GM21737 (cell line): ENCODE data around the gene MYO3B.
"Not testable (repeated sequence)": the region's sequence is repeated elsewhere in the genome, so short reads cannot be mapped to it uniquely, and the experiment has no call there.

Experiments used
- ATAC-seq: cut with Tn5 transposase; IDR thresholded peaks from one replicate; pipeline ENCODE4 v1.9.1; 2021; ENCODE audit warnings: mild to moderate bottlenecking, moderate library complexity; ENCODE audit not compliant: unreplicated experiment

MYO3B gene

DNA sequence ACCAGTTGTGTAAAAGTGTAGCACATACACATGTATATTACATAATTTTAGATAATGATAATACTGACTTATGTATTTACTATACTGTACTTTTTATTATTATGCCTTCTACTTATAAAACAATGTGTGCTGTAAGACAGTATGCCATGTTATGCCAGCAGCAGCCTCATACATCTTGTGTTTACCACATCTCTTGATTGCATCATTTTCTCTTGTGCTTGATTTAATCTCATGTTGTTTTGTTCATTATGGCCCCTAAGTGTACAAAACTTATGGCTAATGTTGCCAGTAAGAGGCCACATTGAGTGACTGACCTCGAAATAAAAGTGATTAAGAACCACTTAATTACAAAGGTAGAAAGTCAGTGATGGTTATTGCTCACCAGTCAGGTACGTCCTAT is 409.2 kb downstream of the MYO3B start:
- ATAC-seq: no peak

- no peak for ATAC-seq
These were observed 410.0 kb downstream of the MYO3B start for GRCh38 chr2:170587922-170588321.

GRCh38 chr2:170588729-170589128 is 410.8 kb downstream of the MYO3B start:
- no peak for ATAC-seq

DNA sequence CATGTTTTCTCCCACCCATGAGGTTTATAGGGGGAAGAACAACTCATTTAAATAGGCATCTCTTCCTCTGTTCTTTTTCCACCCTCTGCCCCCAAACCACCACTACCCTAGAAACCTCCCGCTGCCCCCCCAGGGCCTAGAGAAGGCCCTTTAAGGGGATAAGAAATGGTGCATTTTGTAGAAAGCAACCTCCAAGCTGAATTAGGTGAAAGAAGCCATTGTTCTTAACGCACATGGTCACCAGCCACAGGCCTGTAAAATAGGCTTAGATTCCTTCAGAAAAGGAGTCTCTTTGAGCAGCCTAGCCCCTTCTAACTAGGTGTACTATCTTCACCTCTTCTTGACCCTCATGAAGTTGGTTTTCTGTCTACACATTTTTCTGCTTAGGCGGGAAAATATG is 418.6 kb downstream of the MYO3B start:
- no peak for ATAC-seq

DNA sequence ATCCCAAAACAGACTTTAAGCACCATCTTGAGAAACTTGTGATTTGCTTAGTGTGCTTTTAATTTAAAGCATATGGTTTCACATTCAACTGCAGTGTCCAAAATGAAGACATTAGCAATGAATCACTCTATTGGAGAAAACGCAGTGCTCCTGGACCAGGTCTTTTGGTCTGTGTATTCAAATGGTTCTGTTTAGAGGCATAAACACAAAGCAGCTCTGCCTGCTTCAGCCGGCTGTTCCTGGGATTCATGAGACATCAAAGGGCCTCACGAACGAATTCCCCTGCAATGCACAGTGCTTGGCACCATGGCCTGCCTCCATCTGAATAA is 420.1 kb downstream of the MYO3B start:
- ATAC-seq: no peak

DNA sequence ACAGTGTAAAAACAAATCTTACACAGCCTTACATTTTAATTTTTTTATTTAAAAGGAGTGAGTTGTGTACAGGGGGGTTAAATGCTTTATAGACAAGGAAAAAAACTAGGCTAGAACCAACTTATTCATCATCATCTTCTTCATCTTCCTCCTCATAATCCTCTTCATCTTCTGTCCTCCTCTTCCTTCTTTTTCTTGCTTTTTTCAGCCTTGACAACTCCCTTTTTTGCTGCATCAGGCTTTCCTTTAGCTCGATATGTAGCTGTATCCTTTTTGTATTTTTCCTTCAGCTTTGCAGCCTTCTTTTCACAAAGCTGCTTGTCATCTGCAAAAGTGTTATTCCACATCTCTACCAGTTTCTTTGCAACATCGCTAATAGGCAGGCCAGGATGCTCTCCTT is 423.5 kb downstream of the MYO3B start:
- no peak for ATAC-seq

GRCh38 chr2:170605862-170606261 is 427.9 kb downstream of the MYO3B start:
- ATAC-seq: no peak

- no peak for ATAC-seq
These were observed 429.2 kb downstream of the MYO3B start for GRCh38 chr2:170607171-170607570.

DNA sequence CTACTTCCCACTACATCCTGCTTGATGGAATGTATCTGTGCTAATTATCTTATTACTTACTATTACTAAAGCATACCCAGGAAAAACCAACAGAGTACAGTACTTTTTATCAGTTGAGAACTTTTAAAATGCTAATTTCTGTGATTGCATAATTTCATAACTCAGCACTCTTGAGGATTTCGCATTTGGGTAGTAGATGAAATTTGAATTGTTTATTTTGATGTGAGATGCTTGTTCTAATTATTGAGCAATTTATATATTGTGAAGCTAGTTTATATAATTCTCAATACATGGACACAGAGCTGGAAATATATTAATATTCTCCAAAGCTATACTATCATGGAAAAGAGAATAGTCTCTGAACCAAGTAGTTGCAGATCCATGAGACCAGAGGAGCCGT is 432.7 kb downstream of the MYO3B start:
- no peak for ATAC-seq

DNA sequence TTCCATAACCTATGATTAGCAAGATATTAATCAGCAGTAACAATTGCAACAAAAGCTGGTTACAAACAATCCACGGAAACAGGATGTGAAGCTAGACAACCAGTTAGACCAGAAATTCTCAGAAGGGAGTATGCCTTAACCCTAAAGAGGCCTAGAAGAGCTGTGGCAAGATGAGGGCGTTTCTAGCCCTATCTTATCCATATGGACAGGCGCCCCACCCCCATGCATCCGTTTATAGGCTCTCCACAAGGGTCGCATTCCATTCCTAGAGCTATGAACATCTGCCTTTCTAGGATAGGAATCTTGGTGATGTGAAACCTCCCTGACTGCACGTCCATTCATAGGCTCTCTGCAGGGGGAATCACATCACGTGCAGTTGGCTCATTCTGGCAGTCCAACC is 441.0 kb downstream of the MYO3B start:
- ATAC-seq: not testable (repeated sequence)

- ATAC-seq: not testable (repeated sequence)
These were observed 457.1 kb downstream of the MYO3B start for GRCh38 chr2:170635094-170635493.

GRCh38 chr2:170639635-170640034 is 461.7 kb downstream of the MYO3B start:
- no peak for ATAC-seq

DNA sequence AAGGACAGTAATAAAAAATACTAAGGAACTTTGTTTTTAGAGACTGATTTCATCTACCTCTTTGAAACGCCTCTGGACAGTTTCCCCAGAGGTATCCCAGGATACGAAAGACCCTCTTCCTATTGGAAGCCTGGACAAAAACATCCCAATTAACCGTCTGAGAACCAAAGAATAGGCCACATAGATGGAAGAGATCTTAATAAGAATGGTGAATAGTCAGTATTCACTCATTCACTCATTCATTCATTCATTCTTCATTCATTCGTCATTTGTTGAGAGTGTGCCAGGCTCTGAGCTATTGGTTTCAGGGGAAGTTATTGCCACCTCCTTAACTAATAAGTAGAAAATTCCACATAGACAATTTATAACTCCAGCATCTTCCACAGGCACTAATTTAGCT is 464.0 kb downstream of the MYO3B start:
- no peak for ATAC-seq

GRCh38 chr2:170643346-170643745 is 465.4 kb downstream of the MYO3B start:
- no peak for ATAC-seq

GRCh38 chr2:170647741-170648436 is 469.9 kb downstream of the MYO3B start:
- ATAC-seq: no peak

- ATAC-seq: no peak
These were observed 473.8 kb downstream of the MYO3B start for GRCh38 chr2:170651624-170652325.

GRCh38 chr2:170652637-170653417 is 474.9 kb downstream of the MYO3B start:
- ATAC-seq: no peak

GRCh38 chr2:170656669-170657068 is 478.7 kb downstream of the MYO3B start:
- no peak for ATAC-seq

DNA sequence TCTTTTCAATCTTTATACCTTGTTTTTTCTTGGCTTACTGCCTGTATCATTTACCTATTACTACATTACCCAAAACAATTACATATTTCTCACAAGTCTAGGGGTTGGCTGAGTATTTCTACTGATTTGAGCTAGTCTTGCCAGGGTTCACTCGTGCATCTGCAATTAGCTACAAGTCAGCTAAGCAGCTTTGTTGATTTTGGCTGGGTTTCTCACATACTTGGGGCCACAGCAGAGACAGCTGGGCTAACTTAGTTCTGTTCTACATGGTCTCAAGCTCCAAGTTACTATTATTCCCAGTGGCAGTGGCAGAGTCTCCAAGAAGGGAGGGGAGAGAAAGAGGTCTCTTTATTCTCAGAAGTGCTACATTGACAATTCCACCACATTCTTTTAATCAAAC is 482.5 kb downstream of the MYO3B start:
- ATAC-seq: no peak

DNA sequence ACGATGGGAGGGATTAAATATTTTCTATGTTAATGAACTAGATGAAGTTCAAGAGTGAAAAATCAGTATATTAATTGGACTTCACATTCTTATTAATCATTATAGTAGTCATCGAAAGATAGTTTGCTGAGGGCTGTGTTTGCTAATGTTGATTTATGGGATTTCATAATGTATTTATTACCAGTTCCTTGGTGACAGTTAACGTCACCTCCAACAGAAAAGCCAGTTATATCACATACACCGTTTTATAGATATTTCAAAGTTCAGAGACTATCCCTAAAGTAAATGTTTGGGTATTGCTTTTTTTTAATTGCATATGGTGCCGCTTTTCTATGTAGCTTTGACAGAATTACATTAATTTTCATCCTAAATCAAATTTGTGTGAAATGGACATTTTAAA is 487.8 kb downstream of the MYO3B start:
- ATAC-seq: no peak

GRCh38 chr2:170669909-170670308 is 492.0 kb downstream of the MYO3B start:
- ATAC-seq: no peak

GRCh38 chr2:170670651-170671050 is 492.7 kb downstream of the MYO3B start:
- ATAC-seq: no peak
